Measurements from ENCODE around the gene SLC30A2. TPM values are rescaled to one million over a fixed set of nuclear protein-coding genes. Genes with fewer than 3 reads are reported as not detected.

Gene SLC30A2
- total and polyA plus RNA-seq, 2 of the 13 experiments (the other 11 are each of a cell fraction or from before 2014, with no cell fraction given) = not detected

- TF ChIP-seq ZNF646 (CRISPR knock-in tag; IDR thresholded peaks at IDR 0.05) = no peak; the same call in 1 of the 2 replicates
- no peak for TF ChIP-seq TRIM24 (CRISPR knock-in tag; IDR thresholded peaks at IDR 0.05)
- TF ChIP-seq ZNF607 (CRISPR knock-in tag; IDR thresholded peaks at IDR 0.05; ENCODE audit: borderline replicate concordance) = no peak
- TF ChIP-seq NONO (IDR thresholded peaks at IDR 0.05) = no peak
- TF ChIP-seq NONO (CRISPR knock-in tag; conservative IDR thresholded peaks at IDR 0.05) = peak; percentile 56
- TF ChIP-seq CSRNP2 (CRISPR knock-in tag; conservative IDR thresholded peaks at IDR 0.05; ENCODE audit: low read depth) = no peak
- 0 out of 2 replicates have a peak, but pooled peaks have one; percentile 15 for TF ChIP-seq THAP9 (CRISPR knock-in tag; IDR thresholded peaks at IDR 0.05; ENCODE audit: borderline replicate concordance)
- TF ChIP-seq ZBTB7B (CRISPR knock-in tag; IDR thresholded peaks at IDR 0.05) = 0 out of 2 replicates have a peak, but pooled peaks have one; percentile 10
- no peak for TF ChIP-seq ZNF784 (CRISPR knock-in tag; IDR thresholded peaks at IDR 0.05; ENCODE audit: borderline replicate concordance)
- TF ChIP-seq ZNF350 (CRISPR knock-in tag; IDR thresholded peaks at IDR 0.05; ENCODE audit: borderline replicate concordance, low read depth) = peak; percentile 26; the same call in 1 of the 2 replicates
Measured at GRCh38 chr1:26021647-26022403, 24.1 kb downstream of the SLC30A2 start, which contains the start of gene EXTL1 (continued).
